ENCODE results near the gene WAPL.

Gene WAPL

DNA sequence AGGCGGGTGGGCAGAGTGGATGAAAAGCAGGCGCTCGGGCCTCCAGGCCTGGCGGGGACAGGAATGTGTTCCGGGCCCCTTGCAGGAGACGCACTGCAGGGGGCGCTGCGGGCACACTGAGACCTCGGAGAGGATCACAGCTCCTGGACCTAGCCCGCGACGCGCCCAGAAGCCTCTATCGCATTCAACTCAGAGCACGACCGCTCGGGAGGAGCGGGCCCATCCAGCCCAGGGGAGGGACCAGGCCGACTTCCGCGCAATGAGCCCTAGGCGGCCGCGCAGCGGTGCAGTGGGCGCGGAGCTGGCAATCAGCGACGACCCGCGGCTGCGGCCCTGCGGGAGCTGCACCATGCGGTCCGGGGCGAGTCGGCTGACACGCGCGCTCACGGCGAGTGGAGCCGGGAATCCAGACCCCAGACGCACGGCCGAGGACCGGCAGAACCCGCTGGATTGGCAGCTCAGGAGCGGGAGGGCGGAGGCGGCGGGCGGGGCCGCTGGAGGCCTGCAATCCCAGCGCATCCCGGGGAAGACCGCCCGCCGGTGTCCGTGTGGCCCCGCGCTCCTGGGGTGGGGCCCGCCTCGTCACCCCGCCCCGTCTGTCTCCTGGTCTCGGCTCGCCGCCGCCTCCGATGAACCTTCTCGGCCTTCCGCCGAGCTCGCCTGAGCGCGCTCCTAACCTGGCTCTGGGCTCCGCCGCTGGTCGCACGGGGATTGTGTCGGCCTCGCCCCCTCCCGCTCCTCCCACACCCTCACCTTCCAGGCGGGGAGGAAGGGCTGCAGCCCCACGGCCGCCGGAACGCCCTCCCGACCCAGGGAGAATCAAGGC is 121.5 kb downstream of the WAPL start:
- DNase-seq (ENCODE audit: low read depth in 2 of 2) = peak; percentile 96 to 97
- peak overlapping the region; percentile 66 to 67 for H3K4me3 ChIP-seq (replicated peaks in 1 of 2; ENCODE audit: low read depth in 2 of 2, low read length in 2 of 2)
- TF ChIP-seq, protein P1, sequence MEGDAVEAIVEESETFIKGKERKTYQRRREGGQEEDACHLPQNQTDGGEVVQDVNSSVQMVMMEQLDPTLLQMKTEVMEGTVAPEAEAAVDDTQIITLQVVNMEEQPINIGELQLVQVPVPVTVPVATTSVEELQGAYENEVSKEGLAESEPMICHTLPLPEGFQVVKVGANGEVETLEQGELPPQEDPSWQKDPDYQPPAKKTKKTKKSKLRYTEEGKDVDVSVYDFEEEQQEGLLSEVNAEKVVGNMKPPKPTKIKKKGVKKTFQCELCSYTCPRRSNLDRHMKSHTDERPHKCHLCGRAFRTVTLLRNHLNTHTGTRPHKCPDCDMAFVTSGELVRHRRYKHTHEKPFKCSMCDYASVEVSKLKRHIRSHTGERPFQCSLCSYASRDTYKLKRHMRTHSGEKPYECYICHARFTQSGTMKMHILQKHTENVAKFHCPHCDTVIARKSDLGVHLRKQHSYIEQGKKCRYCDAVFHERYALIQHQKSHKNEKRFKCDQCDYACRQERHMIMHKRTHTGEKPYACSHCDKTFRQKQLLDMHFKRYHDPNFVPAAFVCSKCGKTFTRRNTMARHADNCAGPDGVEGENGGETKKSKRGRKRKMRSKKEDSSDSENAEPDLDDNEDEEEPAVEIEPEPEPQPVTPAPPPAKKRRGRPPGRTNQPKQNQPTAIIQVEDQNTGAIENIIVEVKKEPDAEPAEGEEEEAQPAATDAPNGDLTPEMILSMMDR (IDR thresholded peaks at IDR 0.05; ENCODE audit: low read depth, low read length) = peak; percentile 96

DNA sequence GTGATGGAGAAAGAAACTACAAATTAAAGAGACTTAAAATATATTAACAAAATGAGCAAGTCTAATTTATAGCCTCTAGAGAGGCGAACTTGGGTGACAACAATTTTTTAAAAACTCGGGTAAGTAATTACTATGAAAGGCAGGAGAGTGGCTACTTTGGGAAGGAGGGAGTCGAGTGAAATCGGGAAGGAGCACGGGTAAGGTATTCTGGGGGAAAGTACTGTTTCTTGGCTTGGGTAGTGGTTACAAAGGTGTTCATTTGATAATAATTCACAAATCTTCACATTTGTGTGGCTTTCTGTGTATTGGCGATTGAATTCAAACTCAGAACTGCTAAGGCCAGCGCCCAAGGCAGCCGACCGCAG is 122.1 kb downstream of the WAPL start:
- TF ChIP-seq, protein P1 (IDR thresholded peaks at IDR 0.05; ENCODE audit: low read depth, low read length) = no peak
- no peak overlapping the region for H3K4me3 ChIP-seq (replicated peaks in 1 of 2; ENCODE audit: low read depth in 2 of 2, low read length in 2 of 2)
- DNase-seq (ENCODE audit: low read depth in 2 of 2) = no peak

GRCh38 chr10:86397120-86397519 is 124.5 kb downstream of the WAPL start:
- TF ChIP-seq, protein P1 (IDR thresholded peaks at IDR 0.05; ENCODE audit: low read depth, low read length) = no peak
- DNase-seq (ENCODE audit: low read depth in 2 of 2) = no peak
- no peak overlapping the region for H3K4me3 ChIP-seq (replicated peaks in 1 of 2; ENCODE audit: low read depth in 2 of 2, low read length in 2 of 2)

DNA sequence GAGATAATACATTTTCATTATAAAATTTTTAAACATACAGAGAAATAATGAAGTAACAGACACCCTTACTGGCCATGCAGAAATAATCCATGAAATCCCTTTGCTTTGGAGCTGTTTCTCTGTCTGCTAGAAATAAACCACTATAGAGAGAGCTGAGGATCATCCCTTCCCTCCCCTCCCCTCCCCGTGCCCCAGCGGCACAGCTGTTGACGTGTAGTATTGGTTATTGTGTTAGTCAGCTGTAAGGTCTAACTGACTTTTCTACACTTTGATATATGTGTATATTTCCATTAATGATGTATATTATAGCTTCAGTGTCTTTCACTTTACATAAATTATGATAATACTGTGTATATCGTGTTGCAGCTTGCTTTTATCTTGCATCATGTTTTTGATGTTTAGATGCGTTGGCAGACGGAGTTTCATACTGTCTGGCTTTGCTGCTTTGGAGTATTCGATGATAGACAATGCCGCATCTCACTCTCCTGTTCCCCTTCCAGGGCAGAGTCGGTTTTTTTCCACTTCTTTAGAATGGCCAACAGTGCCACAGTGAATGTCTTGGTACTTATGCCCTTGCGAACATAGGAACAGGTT is 127.6 kb downstream of the WAPL start:
- no peak for DNase-seq (ENCODE audit: low read depth in 2 of 2)
- TF ChIP-seq, protein P1 (IDR thresholded peaks at IDR 0.05; ENCODE audit: low read depth, low read length) = no peak
- no peak overlapping the region for H3K4me3 ChIP-seq (replicated peaks in 1 of 2; ENCODE audit: low read depth in 2 of 2, low read length in 2 of 2)

- no peak for DNase-seq (ENCODE audit: low read depth in 2 of 2)
- no peak overlapping the region for H3K4me3 ChIP-seq (replicated peaks in 1 of 2; ENCODE audit: low read depth in 2 of 2, low read length in 2 of 2)
- TF ChIP-seq, protein P1 (IDR thresholded peaks at IDR 0.05; ENCODE audit: low read depth, low read length) = no peak
These were observed 128.2 kb downstream of the WAPL start for GRCh38 chr10:86393362-86393761.

- H3K4me3 ChIP-seq (replicated peaks in 1 of 2; ENCODE audit: low read depth in 2 of 2, low read length in 2 of 2) = no peak overlapping the region
- TF ChIP-seq, protein P1 (IDR thresholded peaks at IDR 0.05; ENCODE audit: low read depth, low read length) = no peak
- DNase-seq (ENCODE audit: low read depth in 2 of 2) = no peak
These were observed 128.9 kb downstream of the WAPL start for GRCh38 chr10:86392723-86393094.
